ENCODE data around the gene KRTAP1-5.
"Not testable (repeated sequence)": the region's sequence is repeated elsewhere in the genome, so short reads cannot be mapped to it uniquely, and the experiment has no call there.

The KRTAP1-5 gene

GRCh38 chr17:41052566-41052965 lies 25.6 kb upstream of the KRTAP1-5 start:
- Histone ChIP-seq H3K9me3 (replicated peaks; ENCODE audit: insufficient read depth, low read length) (no peaks in the 10 kb centered on the region), H3K27ac (ENCODE audit: low read length) (no peak overlapping the region), H3K27me3 (replicated peaks; ENCODE audit: insufficient read depth, low read length) (no peaks in the 10 kb centered on the region), H3K4me3 (ENCODE audit: low read length) (no peak overlapping the region), H3F3A (ENCODE audit: insufficient read depth, low read length) (no peaks in the 10 kb centered on the region), H3K9me2 (replicated peaks; ENCODE audit: insufficient read depth, low read length) (no peaks in the 10 kb centered on the region), H3K79me2 (ENCODE audit: low read length) (no peaks in the 10 kb centered on the region), H2AFZ (ENCODE audit: low read length) (no peak overlapping the region), H3K36me3 (replicated peaks; ENCODE audit: insufficient read depth, low read length) (no peaks in the 10 kb centered on the region), H3K9ac (ENCODE audit: low read length) (no peak overlapping the region), H4K20me1 (ENCODE audit: insufficient read depth, low read length) (no peaks in the 10 kb centered on the region), H3K4me1 (ENCODE audit: low read length) (no peaks in the 10 kb centered on the region), H3K4me2 (ENCODE audit: low read depth, low read length) (no peak overlapping the region)
- no peak for TF ChIP-seq EZH2 (optimal IDR thresholded peaks at IDR 0.05; ENCODE audit: low read depth, low read length)
- no peak for TF ChIP-seq EZH2phosphoT487 (IDR thresholded peaks at IDR 0.05; ENCODE audit: low read length)
- TF ChIP-seq CTCF (IDR thresholded peaks at IDR 0.05; ENCODE audit: low read length) = no peak
- no peak for DNase-seq

GRCh38 chr17:41049110-41049509 lies 22.1 kb upstream of the KRTAP1-5 start:
- Histone ChIP-seq H3K27me3 (replicated peaks; ENCODE audit: insufficient read depth, low read length) (no peaks in the 10 kb centered on the region), H4K20me1 (ENCODE audit: insufficient read depth, low read length) (no peaks in the 10 kb centered on the region), H3K36me3 (replicated peaks; ENCODE audit: insufficient read depth, low read length) (no peaks in the 10 kb centered on the region), H3K9me2 (replicated peaks; ENCODE audit: insufficient read depth, low read length) (no peaks in the 10 kb centered on the region), H3K4me2 (ENCODE audit: low read depth, low read length) (no peak overlapping the region), H3K9ac (ENCODE audit: low read length) (no peak overlapping the region), H3K4me1 (ENCODE audit: low read length) (no peaks in the 10 kb centered on the region), H2AFZ (ENCODE audit: low read length) (no peak overlapping the region), H3K79me2 (ENCODE audit: low read length) (no peaks in the 10 kb centered on the region), H3K9me3 (replicated peaks; ENCODE audit: insufficient read depth, low read length) (no peaks in the 10 kb centered on the region), H3F3A (ENCODE audit: insufficient read depth, low read length) (no peaks in the 10 kb centered on the region), H3K27ac (ENCODE audit: low read length) (no peak overlapping the region), H3K4me3 (ENCODE audit: low read length) (no peak overlapping the region)
- no peak for DNase-seq
- TF ChIP-seq EZH2 (optimal IDR thresholded peaks at IDR 0.05; ENCODE audit: low read depth, low read length) (no peak), CTCF (IDR thresholded peaks at IDR 0.05; ENCODE audit: low read length) (no peak), EZH2phosphoT487 (IDR thresholded peaks at IDR 0.05; ENCODE audit: low read length) (no peak)

DNA sequence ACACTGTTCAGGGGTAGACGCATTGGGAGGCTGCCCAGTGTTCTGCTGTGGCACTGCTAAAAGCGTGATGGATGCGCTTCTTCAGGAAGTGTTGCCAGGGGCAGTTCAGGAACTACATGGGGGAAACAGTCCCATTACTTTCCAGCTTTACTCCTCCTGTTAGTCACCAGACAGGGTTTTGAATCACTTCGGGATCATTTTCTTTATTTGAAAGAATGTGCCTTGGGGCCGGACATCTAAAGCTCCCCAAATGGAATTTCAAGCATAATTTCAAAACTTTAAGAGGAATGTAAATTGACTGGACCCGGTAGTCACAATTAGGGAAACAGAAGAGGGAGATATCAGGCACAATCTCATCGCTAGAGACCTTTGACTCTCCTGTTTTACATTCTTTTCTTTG lies 21.4 kb upstream of the KRTAP1-5 start:
- Histone ChIP-seq H4K20me1 (ENCODE audit: insufficient read depth, low read length) (no peaks in the 10 kb centered on the region), H3F3A (ENCODE audit: insufficient read depth, low read length) (no peaks in the 10 kb centered on the region), H3K9me2 (replicated peaks; ENCODE audit: insufficient read depth, low read length) (no peaks in the 10 kb centered on the region), H3K27ac (ENCODE audit: low read length) (no peak overlapping the region), H3K36me3 (replicated peaks; ENCODE audit: insufficient read depth, low read length) (no peaks in the 10 kb centered on the region), H3K4me3 (ENCODE audit: low read length) (no peak overlapping the region), H3K27me3 (replicated peaks; ENCODE audit: insufficient read depth, low read length) (no peaks in the 10 kb centered on the region), H2AFZ (ENCODE audit: low read length) (no peak overlapping the region), H3K9me3 (replicated peaks; ENCODE audit: insufficient read depth, low read length) (no peaks in the 10 kb centered on the region), H3K4me1 (ENCODE audit: low read length) (no peaks in the 10 kb centered on the region), H3K79me2 (ENCODE audit: low read length) (no peaks in the 10 kb centered on the region), H3K9ac (ENCODE audit: low read length) (no peak overlapping the region), H3K4me2 (ENCODE audit: low read depth, low read length) (no peak overlapping the region)
- DNase-seq = no peak
- TF ChIP-seq CTCF (IDR thresholded peaks at IDR 0.05; ENCODE audit: low read length) (no peak), EZH2phosphoT487 (IDR thresholded peaks at IDR 0.05; ENCODE audit: low read length) (no peak), EZH2 (optimal IDR thresholded peaks at IDR 0.05; ENCODE audit: low read depth, low read length) (no peak)

GRCh38 chr17:41046735-41047465 lies 19.9 kb upstream of the KRTAP1-5 start, which contains the start of gene KRTAP2-1:
Gene KRTAP2-1 (minus strand): TSS chr17:41047316. CDS start chr17:41047267, 49 bp downstream.
- H3K79me2 ChIP-seq (ENCODE audit: low read length); H4K20me1 ChIP-seq (ENCODE audit: insufficient read depth, low read length); H3K27ac ChIP-seq (ENCODE audit: low read length); H3K9ac ChIP-seq (ENCODE audit: low read length); H3F3A ChIP-seq (ENCODE audit: insufficient read depth, low read length); H2AFZ ChIP-seq (ENCODE audit: low read length); DNase-seq; H3K27me3 ChIP-seq (replicated peaks; ENCODE audit: insufficient read depth, low read length); H3K4me1 ChIP-seq (ENCODE audit: low read length); H3K4me3 ChIP-seq (ENCODE audit: low read length); H3K36me3 ChIP-seq (replicated peaks; ENCODE audit: insufficient read depth, low read length); H3K9me3 ChIP-seq (replicated peaks; ENCODE audit: insufficient read depth, low read length); H3K9me2 ChIP-seq (replicated peaks; ENCODE audit: insufficient read depth, low read length); H3K4me2 ChIP-seq (ENCODE audit: low read depth, low read length): not testable (repeated sequence)
